H9 (cell line): ENCODE measurements around the gene CAMTA1. TPM values are rescaled to one million over a fixed set of nuclear protein-coding genes. Genes with fewer than 3 reads are reported as not detected.

Experiments used
- DNase-seq: peaks from one replicate; pipeline ENCODE4 v3.0.0-alpha.2; 2017
- H2AFZ ChIP-seq: one replicate; pipeline ENCODE4 v1.6.1; 2013; ENCODE audit warnings: mild to moderate bottlenecking, low read length, control low read depth, moderate library complexity
- H2AK5ac ChIP-seq: 2 replicates; pipeline ENCODE4 v1.6.1; 2013; ENCODE audit warnings: low read length, control low read depth, mixed read lengths; ENCODE audit not compliant: insufficient read length
- H2BK120ac ChIP-seq: one replicate; pipeline ENCODE4 v1.6.1; 2013; ENCODE audit warnings: low read depth, mild to moderate bottlenecking, low read length, control low read depth, inconsistent platforms; ENCODE audit not compliant: poor library complexity, severe bottlenecking
- H2BK12ac ChIP-seq: 2 replicates; pipeline ENCODE4 v1.6.1; 2013; ENCODE audit warnings: low read length, control low read depth, mixed read lengths, low read depth; ENCODE audit not compliant: insufficient read length
- H2BK15ac ChIP-seq: 2 replicates; pipeline ENCODE4 v1.6.1; 2013; ENCODE audit warnings: low read depth, low read length, control low read depth
- H2BK20ac ChIP-seq: one replicate; pipeline ENCODE4 v1.6.1; 2013; ENCODE audit warnings: low read depth, mild to moderate bottlenecking, low read length, control low read depth, inconsistent platforms; ENCODE audit not compliant: poor library complexity, severe bottlenecking
- H2BK5ac ChIP-seq: 2 replicates; pipeline ENCODE4 v1.6.1; 2013; ENCODE audit warnings: low read length, control low read depth, mixed read lengths; ENCODE audit not compliant: insufficient read length
- H3K14ac ChIP-seq: 2 replicates; pipeline ENCODE4 v1.6.1; 2013; ENCODE audit warnings: low read length, control low read depth; ENCODE audit not compliant: insufficient read depth
- H3K18ac ChIP-seq: 2 replicates; pipeline ENCODE4 v1.6.1; 2013; ENCODE audit warnings: low read depth, mild to moderate bottlenecking, mixed read lengths, low read length, control low read depth; ENCODE audit not compliant: insufficient read length
- H3K23ac ChIP-seq: 2 replicates; pipeline ENCODE4 v1.6.1; 2013; ENCODE audit warnings: low read length, control low read depth, mixed read lengths, low read depth; ENCODE audit not compliant: insufficient read length
- H3K23me2 ChIP-seq: 2 replicates; pipeline ENCODE4 v1.6.1; 2013; ENCODE audit warnings: low read depth, mild to moderate bottlenecking, mixed read lengths, low read length, control low read depth; ENCODE audit not compliant: insufficient read length, poor library complexity, severe bottlenecking
- H3K27ac ChIP-seq: 2 replicates; pipeline ENCODE4 v1.5.1; 2013; ENCODE audit warnings: low read length, control low read depth, mixed read lengths, low read depth; ENCODE audit not compliant: insufficient read length
- H3K27me3 ChIP-seq: 2 replicates; pipeline ENCODE4 v1.6.1; 2013; ENCODE audit warnings: low read length, control low read depth, inconsistent platforms; ENCODE audit not compliant: insufficient read depth
- H3K4ac ChIP-seq: 2 replicates; pipeline ENCODE4 v1.6.1; 2013; ENCODE audit warnings: low read depth, mild to moderate bottlenecking, control low read depth, inconsistent platforms, low read length, moderate library complexity
- H3K4me1 ChIP-seq: 2 replicates; pipeline ENCODE4 v1.6.1; 2013; ENCODE audit warnings: low read length, control low read depth, inconsistent platforms; ENCODE audit not compliant: insufficient read depth
- H3K4me2 ChIP-seq: 2 replicates; pipeline ENCODE4 v1.6.1; 2013; ENCODE audit warnings: low read length, control low read depth, mixed read lengths; ENCODE audit not compliant: insufficient read length, insufficient read depth
- H3K56ac ChIP-seq: 2 replicates; pipeline ENCODE4 v1.6.1; 2013; ENCODE audit warnings: low read depth, mild to moderate bottlenecking, mixed read lengths, low read length, control low read depth; ENCODE audit not compliant: insufficient read length
- H3K79me1 ChIP-seq: 2 replicates; pipeline ENCODE4 v1.6.1; 2013; ENCODE audit warnings: low read depth, mild to moderate bottlenecking, moderate library complexity, low read length, control low read depth, inconsistent platforms; ENCODE audit not compliant: insufficient read depth, poor library complexity, severe bottlenecking
- H3K79me2 ChIP-seq: 2 replicates; pipeline ENCODE4 v1.6.1; 2013; ENCODE audit warnings: low read length, control low read depth, inconsistent platforms; ENCODE audit not compliant: insufficient read depth
- H3K9ac ChIP-seq: 2 replicates; pipeline ENCODE4 v1.6.1; 2013; ENCODE audit warnings: low read length, control low read depth, mixed read lengths; ENCODE audit not compliant: insufficient read length; ENCODE audit errors: extremely low read depth
- H3K9me3 ChIP-seq: one replicate; pipeline ENCODE4 v1.6.1; 2013; ENCODE audit warnings: low read depth, low read length, inconsistent platforms; ENCODE audit not compliant: control insufficient read depth
- H3T11ph ChIP-seq: one replicate; pipeline ENCODE4 v1.6.1; 2013; ENCODE audit warnings: mild to moderate bottlenecking, low read length, control low read depth, inconsistent platforms
- H4K20me1 ChIP-seq: one replicate; pipeline ENCODE4 v1.6.1; 2013; ENCODE audit not compliant: control insufficient read depth, insufficient read length, insufficient read depth
- H4K5ac ChIP-seq: 2 replicates; pipeline ENCODE4 v1.6.1; 2013; ENCODE audit warnings: low read depth, mild to moderate bottlenecking, mixed read lengths, low read length, control low read depth; ENCODE audit not compliant: insufficient read length
- H4K8ac ChIP-seq: replicated peaks from 2 replicates; pipeline ENCODE4 v1.6.1; 2013; ENCODE audit warnings: low read length, control low read depth, mixed read lengths, low read depth; ENCODE audit not compliant: insufficient read length
- H4K91ac ChIP-seq: 2 replicates; pipeline ENCODE4 v1.6.1; 2013; ENCODE audit warnings: low read depth, mild to moderate bottlenecking, moderate library complexity, mixed read lengths, low read length, control low read depth; ENCODE audit not compliant: insufficient read length
- H3K27ac Mint-ChIP-seq, 3 experiments: 2 replicates in 2 of 3; 3 replicates in 1 of 3; pipeline ENCODE4 v1.8.0; 2020 to 2021; ENCODE audit warnings: mixed read lengths in 3 of 3, mild to moderate bottlenecking in 1 of 3, moderate library complexity in 1 of 3
- H3K27me3 Mint-ChIP-seq: 2 replicates; pipeline ENCODE4 v1.8.0; 2021; ENCODE audit warnings: low read depth, mild to moderate bottlenecking, moderate library complexity, mixed read lengths
- H3K36me3 Mint-ChIP-seq, 3 experiments: 2 replicates in 2 of 3; 3 replicates in 1 of 3; pipeline ENCODE4 v1.8.0; 2020 to 2021; ENCODE audit warnings: low read depth in 3 of 3, mixed read lengths in 3 of 3; ENCODE audit not compliant: insufficient read depth in 1 of 3
- H3K4me1 Mint-ChIP-seq, 2 experiments: 2 replicates each; pipeline ENCODE4 v1.8.0; 2020; ENCODE audit warnings: mixed read lengths in 2 of 2
- H3K4me3 Mint-ChIP-seq, 2 experiments: 2 replicates in 1 of 2; 3 replicates in 1 of 2; pipeline ENCODE4 v1.8.0; 2020 to 2021; ENCODE audit warnings: mild to moderate bottlenecking in 2 of 2, mixed read lengths in 2 of 2, moderate library complexity in 1 of 2
- H3K9me3 Mint-ChIP-seq, 2 experiments: 2 replicates in 1 of 2; 3 replicates in 1 of 2; pipeline ENCODE4 v1.8.0; 2020; ENCODE audit warnings: mild to moderate bottlenecking in 2 of 2, mixed read lengths in 2 of 2, moderate library complexity in 1 of 2
- CTCF ChIP-seq: fragments of 200-600 bp; sonication (generic); conservative IDR thresholded peaks from 3 replicates; pipeline ENCODE4 v1.8.0; 2021; ENCODE audit warnings: antibody characterized with exemption, mild to moderate bottlenecking
- WGBS: extraction: QIAGEN DNeasy Blood & Tissue Kit; methylation state at CpG from one replicate; pipeline ENCODE4 v1.1.7; 2013; ENCODE audit warnings: missing lambda C conversion rate, low lambda C conversion rate, mixed read lengths; ENCODE audit not compliant: insufficient read length; ENCODE audit errors: extremely low coverage; 5-methylcytosine and 5-hydroxymethylcytosine counted together
- total RNA-seq: library from RNA; stranded (reverse); gene quantifications from 2 replicates; pipeline ENCODE4 v1.2.1, GENCODE V29; 2021

The CAMTA1 gene
- total RNA-seq, 1 experiment from 2014 or later = 115 TPM

GRCh38 chr1:6862906-6863305 lies 77.7 kb downstream of the CAMTA1 start:
- no peaks in the 10 kb centered on the region for H3K9me3 ChIP-seq
- no peak overlapping the region for H3K56ac ChIP-seq
- H3K4me1 Mint-ChIP-seq = peaks cover 41 to 43% of the 10 kb centered on the region in 2 experiments
- no peaks in the 10 kb centered on the region for H4K20me1 ChIP-seq
- H2AK5ac ChIP-seq = no peak overlapping the region
- no peak overlapping the region for H3K9ac ChIP-seq
- no peak overlapping the region for H4K5ac ChIP-seq
- H2BK15ac ChIP-seq = no peak overlapping the region
- no peak overlapping the region for H2AFZ ChIP-seq
- H3K23ac ChIP-seq = no peak overlapping the region
- no peak overlapping the region for H3K18ac ChIP-seq
- no peaks in the 10 kb centered on the region for H3K27me3 Mint-ChIP-seq
- H4K91ac ChIP-seq = no peak overlapping the region
- DNase-seq = no peak
- peaks cover 5% of the 10 kb centered on the region; the same call in 1 of the 2 replicates for H3K4me1 ChIP-seq
- peaks cover 10% of the 10 kb centered on the region for H3K79me1 ChIP-seq
- no peak overlapping the region for H3K27ac ChIP-seq
- H3K27me3 ChIP-seq = no peaks in the 10 kb centered on the region
- H3K36me3 Mint-ChIP-seq = peaks cover 5 to 20% (median 11%) of the 10 kb centered on the region in 3 experiments; a peak in 4 of 7 replicates
- H2BK120ac ChIP-seq = no peak overlapping the region
- no peak overlapping the region for H4K8ac ChIP-seq
- no peak overlapping the region for H3K27ac Mint-ChIP-seq
- H3K14ac ChIP-seq = no peak overlapping the region
- TF ChIP-seq CTCF = no peak
- no CpG with 5 or more reads among the region's 4 CpGs for WGBS
- H3K4me3 Mint-ChIP-seq = no peak overlapping the region
- no peaks in the 10 kb centered on the region for H3K23me2 ChIP-seq
- H2BK12ac ChIP-seq = no peak overlapping the region
- H3K4me2 ChIP-seq = no peak overlapping the region
- H3K9me3 Mint-ChIP-seq = no peaks in the 10 kb centered on the region
- H2BK5ac ChIP-seq = no peak overlapping the region
- no peak overlapping the region for H3K4ac ChIP-seq
- no peak overlapping the region for H3T11ph ChIP-seq
- H2BK20ac ChIP-seq = no peak overlapping the region
- H3K79me2 ChIP-seq = peaks cover 2% of the 10 kb centered on the region; the same call in 1 of the 2 replicates
